ENCODE measurements around the gene CTPS2. TPM values are rescaled to one million over a fixed set of nuclear protein-coding genes. Genes with fewer than 3 reads are reported as not detected.

The CTPS2 gene
- total and polyA plus RNA-seq, 2 experiments from 2014 or later: 10.4 to 35.5 TPM

- H3K9me3 Mint-ChIP-seq: no peaks in the 10 kb centered on the region; the same call in 2 of the 3 replicates
- Histone ChIP-seq H3K27me3 (ENCODE audit: insufficient read depth) (no peaks in the 10 kb centered on the region), H3K79me2 (replicated peaks; ENCODE audit: insufficient read depth) (peaks cover 25% of the 10 kb centered on the region), H2AFZ (no peak overlapping the region), H3K9me2 (ENCODE audit: insufficient read depth) (no peaks in the 10 kb centered on the region), H3K4me1 (ENCODE audit: insufficient read depth) (0 out of 2 replicates have a peak, but pooled peaks cover 3% of the 10 kb centered on the region), H4K20me1 (replicated peaks; ENCODE audit: insufficient read depth) (no peaks in the 10 kb centered on the region), H3K4me2 (no peak overlapping the region), H3F3A (replicated peaks; ENCODE audit: low read depth) (no peaks in the 10 kb centered on the region), H3K36me3 (ENCODE audit: insufficient read depth) (no peaks in the 10 kb centered on the region), H3K4me3 (no peak overlapping the region), H3K27ac (ENCODE audit: low read depth) (no peak overlapping the region)
- peaks cover 2% of the 10 kb centered on the region for H3K27me3 Mint-ChIP-seq (ENCODE audit: insufficient read depth, low read depth, poor library complexity)
- H3K4me3 Mint-ChIP-seq: no peak overlapping the region
- ATAC-seq: no peak
- DNase-seq (ENCODE audit: low spot score): no peak
- peaks cover 7% of the 10 kb centered on the region; the same call in 2 of the 3 replicates for H3K4me1 Mint-ChIP-seq
- peaks cover 31% of the 10 kb centered on the region for H3K36me3 Mint-ChIP-seq (ENCODE audit: low read depth)
- no peak overlapping the region for H3K27ac Mint-ChIP-seq
- no peak for TF ChIP-seq NANOG (IDR thresholded peaks at IDR 0.05; ENCODE audit: borderline replicate concordance)
- TF ChIP-seq POLR2AphosphoS5 (IDR thresholded peaks at IDR 0.05; ENCODE audit: low read depth): no peak
- TF ChIP-seq ZNF462 (CRISPR knock-in tag; IDR thresholded peaks at IDR 0.05): no peak
- no peak for TF ChIP-seq EZH2 (IDR thresholded peaks at IDR 0.05; ENCODE audit: low read depth, unreplicated experiment)
- TF ChIP-seq JUNB (IDR thresholded peaks at IDR 0.05; ENCODE audit: unreplicated experiment): no peak
- TF ChIP-seq STAT1 (IDR thresholded peaks at IDR 0.05; ENCODE audit: unreplicated experiment): no peak
- TF ChIP-seq ZNF114 (CRISPR knock-in tag; IDR thresholded peaks at IDR 0.05): no peak
- no peak for TF ChIP-seq EZH2phosphoT487 (IDR thresholded peaks at IDR 0.05; ENCODE audit: unreplicated experiment)
- TF ChIP-seq ZNF331 (CRISPR knock-in tag; IDR thresholded peaks at IDR 0.05; ENCODE audit: low read depth): no peak
- TF ChIP-seq CREB1 (CRISPR knock-in tag; IDR thresholded peaks at IDR 0.05; ENCODE audit: low read depth): no peak
- no peak for TF ChIP-seq ETS1 (IDR thresholded peaks at IDR 0.05)
- no peak for TF ChIP-seq REST (IDR thresholded peaks at IDR 0.05; ENCODE audit: unreplicated experiment)
- no peak for TF ChIP-seq CTCF (conservative IDR thresholded peaks at IDR 0.05; ENCODE audit: low read depth in 2 of 2)
Observed at GRCh38 chrX:16708016-16708415, 4.5 kb downstream of the CTPS2 start.
